ENCODE measurements around the gene KIF1B.

Gene KIF1B

DNA sequence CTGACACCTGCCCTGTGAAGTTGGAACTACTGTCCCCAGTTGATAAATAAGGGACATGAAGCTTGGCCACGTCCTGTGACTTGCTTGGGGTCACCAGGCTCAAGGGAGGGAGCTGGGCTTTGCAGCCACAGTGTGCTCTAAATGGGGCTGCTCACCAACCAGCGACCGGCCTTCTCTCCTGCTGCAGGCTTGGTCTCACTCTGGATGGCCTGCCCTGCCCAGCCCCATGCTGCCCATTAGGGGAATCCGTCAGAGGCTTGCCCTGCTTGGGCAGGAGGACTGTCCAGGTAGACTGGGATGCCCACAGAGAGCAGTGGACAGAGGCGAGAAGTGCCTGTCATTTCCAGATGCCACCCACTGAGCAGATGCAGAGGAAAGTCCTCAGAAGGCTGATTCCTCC lies 218.6 kb downstream of the KIF1B start:
- no peaks in the 10 kb centered on the region for H3K9me2 ChIP-seq (replicated peaks; ENCODE audit: insufficient read depth, low read length)
- H3F3A ChIP-seq (ENCODE audit: insufficient read depth, low read length) = no peaks in the 10 kb centered on the region
- H3K4me2 ChIP-seq (ENCODE audit: low read depth, low read length) = no peak overlapping the region
- no peaks in the 10 kb centered on the region for H3K27me3 ChIP-seq (replicated peaks; ENCODE audit: insufficient read depth, low read length)
- no peaks in the 10 kb centered on the region for H3K36me3 ChIP-seq (replicated peaks; ENCODE audit: insufficient read depth, low read length)
- H3K4me3 ChIP-seq (ENCODE audit: low read length) = no peak overlapping the region
- H2AFZ ChIP-seq (ENCODE audit: low read length) = no peak overlapping the region
- H3K27ac ChIP-seq (ENCODE audit: low read length) = no peak overlapping the region
- peaks cover 7% of the 10 kb centered on the region; the same call in 1 of the 2 replicates for H3K4me1 ChIP-seq (ENCODE audit: low read length)
- H3K9me3 ChIP-seq (replicated peaks; ENCODE audit: insufficient read depth, low read length) = no peaks in the 10 kb centered on the region
- H4K20me1 ChIP-seq (ENCODE audit: insufficient read depth, low read length) = no peaks in the 10 kb centered on the region
- no peak for DNase-seq
- TF ChIP-seq CTCF (IDR thresholded peaks at IDR 0.05; ENCODE audit: low read length) (no peak), EZH2phosphoT487 (IDR thresholded peaks at IDR 0.05; ENCODE audit: low read length) (no peak), EZH2 (optimal IDR thresholded peaks at IDR 0.05; ENCODE audit: low read depth, low read length) (no peak)
- H3K9ac ChIP-seq (ENCODE audit: low read length) = no peak overlapping the region
- peaks cover 7% of the 10 kb centered on the region; the same call in 1 of the 2 replicates for H3K79me2 ChIP-seq (ENCODE audit: low read length)

DNA sequence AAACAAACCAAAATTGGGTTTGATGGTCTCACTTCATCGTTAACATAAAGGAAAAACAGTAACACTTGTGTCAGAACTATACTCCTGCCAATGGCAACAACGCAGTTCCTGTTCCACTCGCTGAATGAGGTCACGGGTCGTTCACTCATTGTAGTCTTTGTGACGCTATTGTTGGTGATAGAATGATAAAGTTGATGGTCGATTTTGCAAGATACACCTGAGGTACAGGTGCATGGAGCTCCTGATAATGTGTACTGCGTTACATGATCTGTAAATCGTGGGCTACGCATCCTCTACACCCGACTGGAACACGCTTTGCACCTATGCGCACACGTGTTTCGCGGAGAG lies 219.5 kb downstream of the KIF1B start:
- Histone ChIP-seq H3K36me3 (replicated peaks; ENCODE audit: insufficient read depth, low read length) (no peaks in the 10 kb centered on the region), H3K4me3 (ENCODE audit: low read length) (peak overlapping the region; percentile 97), H2AFZ (ENCODE audit: low read length) (peak overlapping the region; percentile 83), H3K27ac (ENCODE audit: low read length) (no peak overlapping the region), H4K20me1 (ENCODE audit: insufficient read depth, low read length) (no peaks in the 10 kb centered on the region), H3F3A (ENCODE audit: insufficient read depth, low read length) (no peaks in the 10 kb centered on the region), H3K9ac (ENCODE audit: low read length) (peak overlapping the region; percentile 87; the same call in 1 of the 2 replicates), H3K27me3 (replicated peaks; ENCODE audit: insufficient read depth, low read length) (no peaks in the 10 kb centered on the region), H3K9me2 (replicated peaks; ENCODE audit: insufficient read depth, low read length) (no peaks in the 10 kb centered on the region), H3K4me1 (ENCODE audit: low read length) (peaks cover 7% of the 10 kb centered on the region; the same call in 1 of the 2 replicates), H3K4me2 (ENCODE audit: low read depth, low read length) (peak overlapping the region; percentile 96), H3K9me3 (replicated peaks; ENCODE audit: insufficient read depth, low read length) (no peaks in the 10 kb centered on the region), H3K79me2 (ENCODE audit: low read length) (peaks cover 7% of the 10 kb centered on the region; the same call in 1 of the 2 replicates)
- TF ChIP-seq EZH2phosphoT487 (IDR thresholded peaks at IDR 0.05; ENCODE audit: low read length) (no peak), CTCF (IDR thresholded peaks at IDR 0.05; ENCODE audit: low read length) (no peak), EZH2 (optimal IDR thresholded peaks at IDR 0.05; ENCODE audit: low read depth, low read length) (no peak)
- no peak for DNase-seq

GRCh38 chr1:10430216-10431069 lies 220.1 kb downstream of the KIF1B start, which contains the start of gene CENPS:
CENPS (plus strand) TSS chr1:10430433; CDS start chr1:10430518, 85 bp downstream.
- Histone ChIP-seq H3K4me1 (ENCODE audit: low read length) (peaks cover 7% of the 10 kb centered on the region; the same call in 1 of the 2 replicates), H3K4me2 (ENCODE audit: low read depth, low read length) (peak within 1 kb of the TSS; percentile 96), H3K9ac (ENCODE audit: low read length) (peak within 1 kb of the TSS; percentile 87), H3K27ac (ENCODE audit: low read length) (peak within 1 kb of the TSS; percentile 55; the same call in 1 of the 2 replicates), H3K36me3 (replicated peaks; ENCODE audit: insufficient read depth, low read length) (no peaks in the 10 kb centered on the region), H3K79me2 (ENCODE audit: low read length) (peaks cover 7% of the 10 kb centered on the region; the same call in 1 of the 2 replicates), H3K9me2 (replicated peaks; ENCODE audit: insufficient read depth, low read length) (no peaks in the 10 kb centered on the region), H3K9me3 (replicated peaks; ENCODE audit: insufficient read depth, low read length) (no peaks in the 10 kb centered on the region), H3K27me3 (replicated peaks; ENCODE audit: insufficient read depth, low read length) (no peaks in the 10 kb centered on the region), H4K20me1 (ENCODE audit: insufficient read depth, low read length) (no peaks in the 10 kb centered on the region), H2AFZ (ENCODE audit: low read length) (peak within 1 kb of the TSS; percentile 93), H3K4me3 (ENCODE audit: low read length) (peak within 1 kb of the TSS; percentile 97), H3F3A (ENCODE audit: insufficient read depth, low read length) (no peaks in the 10 kb centered on the region)
- DNase-seq = peak; percentile 87
- peak; percentile 87 for TF ChIP-seq CTCF (IDR thresholded peaks at IDR 0.05; ENCODE audit: low read length)
- TF ChIP-seq EZH2phosphoT487 (IDR thresholded peaks at IDR 0.05; ENCODE audit: low read length) = no peak
- no peak for TF ChIP-seq EZH2 (optimal IDR thresholded peaks at IDR 0.05; ENCODE audit: low read depth, low read length)

All from MM.1S (cell line).